NT2/D1 (cell line): ENCODE data around the gene ZNF536.

Experiments
- DNase-seq: peaks from one replicate; pipeline ENCODE4 v3.0.0-alpha.2; 2011; ENCODE audit warnings: low read depth, low spot score
- H3K27me3 ChIP-seq: 2 replicates; pipeline ENCODE4 v1.6.0; 2011; ENCODE audit warnings: mild to moderate bottlenecking; ENCODE audit not compliant: insufficient read length, insufficient read depth
- H3K36me3 ChIP-seq: 2 replicates; pipeline ENCODE4 v1.6.1; 2011; ENCODE audit warnings: mild to moderate bottlenecking, low read length, mixed read lengths; ENCODE audit not compliant: insufficient read depth, insufficient read length
- H3K4me1 ChIP-seq: 2 replicates; pipeline ENCODE4 v1.5.1; 2011; ENCODE audit not compliant: insufficient read depth, insufficient read length
- H3K4me3 ChIP-seq: 2 replicates; pipeline ENCODE4 v1.5.1; 2011; ENCODE audit warnings: low read depth; ENCODE audit not compliant: insufficient read length
- H3K9ac ChIP-seq: 2 replicates; pipeline ENCODE4 v1.6.0; 2011; ENCODE audit warnings: low read depth; ENCODE audit not compliant: insufficient read length
- H3K9me3 ChIP-seq: 2 replicates; pipeline ENCODE4 v1.5.1; 2011; ENCODE audit warnings: mild to moderate bottlenecking, low read length; ENCODE audit not compliant: insufficient read depth
- SUZ12 ChIP-seq: IDR thresholded peaks from 2 replicates; pipeline ENCODE4 v1.6.1; 2011; ENCODE audit not compliant: insufficient read length, insufficient read depth; ENCODE audit errors: extremely low read depth
- YY1 ChIP-seq: IDR thresholded peaks from 2 replicates; pipeline ENCODE4 v1.6.1; 2011; ENCODE audit not compliant: insufficient read length, insufficient read depth
- ZNF274 ChIP-seq: IDR thresholded peaks from 2 replicates; pipeline ENCODE4 v1.6.1; 2011; ENCODE audit warnings: mild to moderate bottlenecking, low read depth, low read length

ZNF536 gene

DNA sequence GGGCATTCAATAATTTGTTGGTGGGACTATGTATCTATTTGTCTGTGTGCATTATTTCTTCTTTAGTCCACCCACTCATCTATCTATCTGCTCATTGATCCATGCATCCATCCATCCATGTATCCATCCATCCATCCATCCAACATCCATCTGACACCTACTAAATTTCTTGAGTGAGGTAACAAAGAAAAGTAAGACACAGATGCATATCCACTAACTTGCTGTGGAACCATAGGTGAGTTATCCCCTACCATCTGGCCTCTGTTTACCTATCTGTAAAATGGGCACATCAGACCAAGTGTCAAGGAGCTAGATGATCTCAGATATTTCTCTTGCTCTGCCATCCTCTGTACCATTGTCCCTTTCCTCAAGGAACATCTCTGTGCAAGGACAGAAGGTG lies 54.7 kb downstream of the ZNF536 start:
- Histone ChIP-seq H3K4me1 (no peaks in the 10 kb centered on the region), H3K27me3 (no peaks in the 10 kb centered on the region), H3K36me3 (no peaks in the 10 kb centered on the region), H3K9me3 (no peaks in the 10 kb centered on the region), H3K9ac (no peak overlapping the region), H3K4me3 (no peak overlapping the region)
- TF ChIP-seq YY1 (no peak), ZNF274 (no peak), SUZ12 (no peak)
- DNase-seq = no peak

DNA sequence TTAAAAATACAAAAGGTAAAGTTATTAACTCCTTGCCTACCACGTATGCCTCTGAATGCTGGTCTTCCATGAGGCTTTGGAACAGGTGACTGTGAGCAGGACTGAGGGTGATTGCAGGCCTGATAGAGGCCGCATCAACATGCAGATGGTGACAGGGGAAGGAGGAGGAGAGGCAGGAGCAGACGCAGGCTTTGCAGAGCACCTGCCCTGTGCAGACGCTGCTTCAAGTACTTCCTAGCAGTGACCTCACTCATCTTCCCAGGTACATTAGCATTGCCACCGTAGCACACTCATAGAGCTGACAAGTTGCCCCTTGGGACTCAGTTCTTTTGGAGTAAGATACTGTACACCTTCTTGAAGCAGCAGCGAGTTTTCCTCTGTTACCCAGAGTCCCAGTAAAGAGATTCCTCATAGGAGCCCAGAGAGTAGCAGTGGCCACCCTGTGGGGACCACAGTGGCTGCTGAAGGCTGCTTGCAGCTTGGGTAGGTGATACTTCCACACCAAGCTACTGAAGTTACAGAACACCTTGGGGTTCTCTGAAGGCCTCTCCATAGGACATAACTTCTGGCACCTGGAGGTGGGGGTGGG lies 56.0 kb downstream of the ZNF536 start:
- TF ChIP-seq YY1 (no peak), SUZ12 (no peak), ZNF274 (no peak)
- DNase-seq = no peak
- Histone ChIP-seq H3K36me3 (no peaks in the 10 kb centered on the region), H3K9ac (no peak overlapping the region), H3K9me3 (no peaks in the 10 kb centered on the region), H3K27me3 (no peaks in the 10 kb centered on the region), H3K4me1 (no peaks in the 10 kb centered on the region), H3K4me3 (no peak overlapping the region)

GRCh38 chr19:30428844-30429243 lies 56.7 kb downstream of the ZNF536 start:
- H3K9ac ChIP-seq = no peak overlapping the region
- H3K4me1 ChIP-seq = no peaks in the 10 kb centered on the region
- H3K4me3 ChIP-seq = no peak overlapping the region
- no peak for TF ChIP-seq YY1
- TF ChIP-seq ZNF274 = no peak
- no peak for TF ChIP-seq SUZ12
- no peaks in the 10 kb centered on the region for H3K27me3 ChIP-seq
- H3K9me3 ChIP-seq = no peaks in the 10 kb centered on the region
- no peak for DNase-seq
- no peaks in the 10 kb centered on the region for H3K36me3 ChIP-seq

DNA sequence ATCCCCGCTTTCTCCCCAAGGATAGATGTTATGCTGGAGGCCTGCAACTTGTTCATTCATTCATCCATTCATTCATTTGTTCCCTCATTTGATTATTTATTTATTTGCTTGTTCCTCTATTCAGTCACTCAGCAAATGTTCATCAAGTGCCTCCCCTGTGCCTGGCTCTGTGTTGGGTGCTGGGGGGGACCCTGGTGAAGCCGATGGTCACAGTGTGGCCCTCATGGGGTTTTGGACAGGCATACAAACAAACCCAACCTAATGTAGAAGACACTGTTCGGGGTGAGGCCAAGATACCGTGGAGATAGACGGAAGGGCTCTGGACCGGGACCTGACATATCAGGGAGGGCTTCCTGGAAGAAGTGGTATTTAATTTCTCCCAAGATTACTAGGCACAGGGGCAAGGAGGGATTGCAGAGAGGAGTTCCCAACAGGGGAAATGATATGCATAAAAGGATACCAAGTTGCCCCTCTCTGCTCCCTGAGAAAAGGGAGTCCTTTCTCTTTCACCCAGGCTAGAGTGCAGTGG lies 58.1 kb downstream of the ZNF536 start:
- Histone ChIP-seq H3K36me3 (no peaks in the 10 kb centered on the region), H3K9ac (no peak overlapping the region), H3K4me1 (no peaks in the 10 kb centered on the region), H3K27me3 (no peaks in the 10 kb centered on the region), H3K4me3 (no peak overlapping the region), H3K9me3 (no peaks in the 10 kb centered on the region)
- no peak for TF ChIP-seq SUZ12
- TF ChIP-seq YY1 = no peak
- TF ChIP-seq ZNF274 = no peak
- no peak for DNase-seq

DNA sequence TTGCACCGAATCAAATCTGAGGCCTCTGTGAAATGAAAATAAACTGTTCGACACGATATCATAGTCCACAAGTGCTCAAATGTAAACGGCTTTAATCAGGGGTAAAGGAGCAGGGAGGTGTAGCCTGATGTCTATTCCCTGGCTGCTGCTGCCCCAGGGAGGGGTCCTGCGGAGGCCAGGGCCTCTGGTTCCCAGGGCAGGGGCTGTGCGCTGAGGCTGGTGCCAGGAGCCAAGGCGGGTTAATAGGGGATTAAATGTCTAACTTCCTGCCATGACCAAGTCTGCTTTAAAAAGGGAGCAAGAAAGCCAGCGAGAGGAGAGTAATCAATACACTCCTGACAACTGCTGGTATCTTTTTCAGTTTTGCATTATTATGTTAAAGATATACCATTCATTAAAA lies 59.4 kb downstream of the ZNF536 start:
- Histone ChIP-seq H3K36me3 (no peaks in the 10 kb centered on the region), H3K9ac (no peak overlapping the region), H3K9me3 (no peaks in the 10 kb centered on the region), H3K4me1 (no peaks in the 10 kb centered on the region), H3K27me3 (no peaks in the 10 kb centered on the region), H3K4me3 (no peak overlapping the region)
- TF ChIP-seq ZNF274 (no peak), YY1 (no peak), SUZ12 (no peak)
- DNase-seq = no peak

GRCh38 chr19:30434797-30435594 lies 62.8 kb downstream of the ZNF536 start:
- no peak for DNase-seq
- Histone ChIP-seq H3K4me3 (no peak overlapping the region), H3K27me3 (no peaks in the 10 kb centered on the region), H3K4me1 (no peaks in the 10 kb centered on the region), H3K9ac (no peak overlapping the region), H3K9me3 (no peaks in the 10 kb centered on the region), H3K36me3 (no peaks in the 10 kb centered on the region)
- TF ChIP-seq YY1 = no peak
- TF ChIP-seq ZNF274 = no peak
- TF ChIP-seq SUZ12 = no peak

DNA sequence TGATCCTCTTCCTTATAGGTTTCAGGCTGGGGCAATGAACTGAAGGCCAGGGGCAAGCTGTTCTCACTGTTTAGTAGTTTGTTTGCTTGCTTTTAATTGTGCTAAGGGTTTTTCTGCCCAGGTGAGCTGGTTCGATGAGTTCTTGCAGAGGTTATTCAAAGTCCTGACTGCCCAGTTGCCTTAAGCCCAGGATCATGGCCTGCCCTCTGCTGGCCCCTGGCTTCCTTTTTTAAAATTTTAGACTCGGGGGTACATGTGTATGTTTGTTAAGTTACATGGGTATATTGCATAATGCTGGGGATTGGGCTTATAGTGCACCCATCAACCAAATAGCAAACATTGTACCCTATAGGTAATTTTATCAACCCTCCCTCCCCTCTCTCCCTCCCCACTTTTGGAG lies 65.7 kb downstream of the ZNF536 start:
- H3K9me3 ChIP-seq = no peaks in the 10 kb centered on the region
- DNase-seq = no peak
- no peaks in the 10 kb centered on the region for H3K4me1 ChIP-seq
- no peaks in the 10 kb centered on the region for H3K27me3 ChIP-seq
- no peak overlapping the region for H3K9ac ChIP-seq
- H3K4me3 ChIP-seq = no peak overlapping the region
- H3K36me3 ChIP-seq = no peaks in the 10 kb centered on the region
- TF ChIP-seq YY1 = no peak
- no peak for TF ChIP-seq SUZ12
- TF ChIP-seq ZNF274 = no peak
